H9 (cell line): ENCODE data around the gene SP110. TPM values are rescaled to one million over a fixed set of nuclear protein-coding genes. Genes with fewer than 3 reads are reported as not detected.

ENCODE experiments used
- DNase-seq: peaks from one replicate; pipeline ENCODE4 v3.0.0-alpha.2; 2017
- H2AFZ ChIP-seq: one replicate; pipeline ENCODE4 v1.6.1; 2013; ENCODE audit warnings: mild to moderate bottlenecking, low read length, control low read depth, moderate library complexity
- H2AK5ac ChIP-seq: 2 replicates; pipeline ENCODE4 v1.6.1; 2013; ENCODE audit warnings: low read length, control low read depth, mixed read lengths; ENCODE audit not compliant: insufficient read length
- H2BK120ac ChIP-seq: one replicate; pipeline ENCODE4 v1.6.1; 2013; ENCODE audit warnings: low read depth, mild to moderate bottlenecking, low read length, control low read depth, inconsistent platforms; ENCODE audit not compliant: poor library complexity, severe bottlenecking
- H2BK12ac ChIP-seq: 2 replicates; pipeline ENCODE4 v1.6.1; 2013; ENCODE audit warnings: low read length, control low read depth, mixed read lengths, low read depth; ENCODE audit not compliant: insufficient read length
- H2BK15ac ChIP-seq: 2 replicates; pipeline ENCODE4 v1.6.1; 2013; ENCODE audit warnings: low read depth, low read length, control low read depth
- H2BK20ac ChIP-seq: one replicate; pipeline ENCODE4 v1.6.1; 2013; ENCODE audit warnings: low read depth, mild to moderate bottlenecking, low read length, control low read depth, inconsistent platforms; ENCODE audit not compliant: poor library complexity, severe bottlenecking
- H2BK5ac ChIP-seq: 2 replicates; pipeline ENCODE4 v1.6.1; 2013; ENCODE audit warnings: low read length, control low read depth, mixed read lengths; ENCODE audit not compliant: insufficient read length
- H3K14ac ChIP-seq: 2 replicates; pipeline ENCODE4 v1.6.1; 2013; ENCODE audit warnings: low read length, control low read depth; ENCODE audit not compliant: insufficient read depth
- H3K18ac ChIP-seq: 2 replicates; pipeline ENCODE4 v1.6.1; 2013; ENCODE audit warnings: low read depth, mild to moderate bottlenecking, mixed read lengths, low read length, control low read depth; ENCODE audit not compliant: insufficient read length
- H3K23ac ChIP-seq: 2 replicates; pipeline ENCODE4 v1.6.1; 2013; ENCODE audit warnings: low read length, control low read depth, mixed read lengths, low read depth; ENCODE audit not compliant: insufficient read length
- H3K23me2 ChIP-seq: 2 replicates; pipeline ENCODE4 v1.6.1; 2013; ENCODE audit warnings: low read depth, mild to moderate bottlenecking, mixed read lengths, low read length, control low read depth; ENCODE audit not compliant: insufficient read length, poor library complexity, severe bottlenecking
- H3K27ac ChIP-seq: 2 replicates; pipeline ENCODE4 v1.5.1; 2013; ENCODE audit warnings: low read length, control low read depth, mixed read lengths, low read depth; ENCODE audit not compliant: insufficient read length
- H3K27me3 ChIP-seq: 2 replicates; pipeline ENCODE4 v1.6.1; 2013; ENCODE audit warnings: low read length, control low read depth, inconsistent platforms; ENCODE audit not compliant: insufficient read depth
- H3K4ac ChIP-seq: 2 replicates; pipeline ENCODE4 v1.6.1; 2013; ENCODE audit warnings: low read depth, mild to moderate bottlenecking, control low read depth, inconsistent platforms, low read length, moderate library complexity
- H3K4me1 ChIP-seq: 2 replicates; pipeline ENCODE4 v1.6.1; 2013; ENCODE audit warnings: low read length, control low read depth, inconsistent platforms; ENCODE audit not compliant: insufficient read depth
- H3K4me2 ChIP-seq: 2 replicates; pipeline ENCODE4 v1.6.1; 2013; ENCODE audit warnings: low read length, control low read depth, mixed read lengths; ENCODE audit not compliant: insufficient read length, insufficient read depth
- H3K56ac ChIP-seq: 2 replicates; pipeline ENCODE4 v1.6.1; 2013; ENCODE audit warnings: low read depth, mild to moderate bottlenecking, mixed read lengths, low read length, control low read depth; ENCODE audit not compliant: insufficient read length
- H3K79me1 ChIP-seq: 2 replicates; pipeline ENCODE4 v1.6.1; 2013; ENCODE audit warnings: low read depth, mild to moderate bottlenecking, moderate library complexity, low read length, control low read depth, inconsistent platforms; ENCODE audit not compliant: insufficient read depth, poor library complexity, severe bottlenecking
- H3K79me2 ChIP-seq: 2 replicates; pipeline ENCODE4 v1.6.1; 2013; ENCODE audit warnings: low read length, control low read depth, inconsistent platforms; ENCODE audit not compliant: insufficient read depth
- H3K9ac ChIP-seq: 2 replicates; pipeline ENCODE4 v1.6.1; 2013; ENCODE audit warnings: low read length, control low read depth, mixed read lengths; ENCODE audit not compliant: insufficient read length; ENCODE audit errors: extremely low read depth
- H3K9me3 ChIP-seq: one replicate; pipeline ENCODE4 v1.6.1; 2013; ENCODE audit warnings: low read depth, low read length, inconsistent platforms; ENCODE audit not compliant: control insufficient read depth
- H3T11ph ChIP-seq: one replicate; pipeline ENCODE4 v1.6.1; 2013; ENCODE audit warnings: mild to moderate bottlenecking, low read length, control low read depth, inconsistent platforms
- H4K20me1 ChIP-seq: one replicate; pipeline ENCODE4 v1.6.1; 2013; ENCODE audit not compliant: control insufficient read depth, insufficient read length, insufficient read depth
- H4K5ac ChIP-seq: 2 replicates; pipeline ENCODE4 v1.6.1; 2013; ENCODE audit warnings: low read depth, mild to moderate bottlenecking, mixed read lengths, low read length, control low read depth; ENCODE audit not compliant: insufficient read length
- H4K8ac ChIP-seq: replicated peaks from 2 replicates; pipeline ENCODE4 v1.6.1; 2013; ENCODE audit warnings: low read length, control low read depth, mixed read lengths, low read depth; ENCODE audit not compliant: insufficient read length
- H4K91ac ChIP-seq: 2 replicates; pipeline ENCODE4 v1.6.1; 2013; ENCODE audit warnings: low read depth, mild to moderate bottlenecking, moderate library complexity, mixed read lengths, low read length, control low read depth; ENCODE audit not compliant: insufficient read length
- H3K27ac Mint-ChIP-seq, 3 experiments: 2 replicates in 2 of 3; 3 replicates in 1 of 3; pipeline ENCODE4 v1.8.0; 2020 to 2021; ENCODE audit warnings: mixed read lengths in 3 of 3, mild to moderate bottlenecking in 1 of 3, moderate library complexity in 1 of 3
- H3K27me3 Mint-ChIP-seq: 2 replicates; pipeline ENCODE4 v1.8.0; 2021; ENCODE audit warnings: low read depth, mild to moderate bottlenecking, moderate library complexity, mixed read lengths
- H3K36me3 Mint-ChIP-seq, 3 experiments: 2 replicates in 2 of 3; 3 replicates in 1 of 3; pipeline ENCODE4 v1.8.0; 2020 to 2021; ENCODE audit warnings: low read depth in 3 of 3, mixed read lengths in 3 of 3; ENCODE audit not compliant: insufficient read depth in 1 of 3
- H3K4me1 Mint-ChIP-seq, 2 experiments: 2 replicates each; pipeline ENCODE4 v1.8.0; 2020; ENCODE audit warnings: mixed read lengths in 2 of 2
- H3K4me3 Mint-ChIP-seq, 2 experiments: 2 replicates in 1 of 2; 3 replicates in 1 of 2; pipeline ENCODE4 v1.8.0; 2020 to 2021; ENCODE audit warnings: mild to moderate bottlenecking in 2 of 2, mixed read lengths in 2 of 2, moderate library complexity in 1 of 2
- H3K9me3 Mint-ChIP-seq, 2 experiments: 2 replicates in 1 of 2; 3 replicates in 1 of 2; pipeline ENCODE4 v1.8.0; 2020; ENCODE audit warnings: mild to moderate bottlenecking in 2 of 2, mixed read lengths in 2 of 2, moderate library complexity in 1 of 2
- CTCF ChIP-seq: fragments of 200-600 bp; sonication (generic); conservative IDR thresholded peaks from 3 replicates; pipeline ENCODE4 v1.8.0; 2021; ENCODE audit warnings: antibody characterized with exemption, mild to moderate bottlenecking
- WGBS: extraction: QIAGEN DNeasy Blood & Tissue Kit; methylation state at CpG from one replicate; pipeline ENCODE4 v1.1.7; 2013; ENCODE audit warnings: missing lambda C conversion rate, low lambda C conversion rate, mixed read lengths; ENCODE audit not compliant: insufficient read length; ENCODE audit errors: extremely low coverage; 5-methylcytosine and 5-hydroxymethylcytosine counted together
- total RNA-seq: library from RNA; stranded (reverse); gene quantifications from 2 replicates; pipeline ENCODE4 v1.2.1, GENCODE V29; 2021

The SP110 gene
- total RNA-seq, 1 experiment from 2014 or later: 3.7 TPM

- Histone ChIP-seq H4K20me1 (no peaks in the 10 kb centered on the region), H3K27ac (no peak overlapping the region), H4K5ac (no peak overlapping the region), H3K56ac (no peak overlapping the region), H3K9ac (no peak overlapping the region), H3K27me3 (no peaks in the 10 kb centered on the region), H4K91ac (no peak overlapping the region), H3K79me1 (no peaks in the 10 kb centered on the region), H3K4me2 (peak overlapping the region; percentile 63), H2BK5ac (no peak overlapping the region), H4K8ac (no peak overlapping the region), H2AK5ac (no peak overlapping the region), H2AFZ (no peak overlapping the region), H3K18ac (no peak overlapping the region), H3T11ph (no peak overlapping the region), H3K14ac (no peak overlapping the region), H3K4ac (no peak overlapping the region), H2BK15ac (no peak overlapping the region), H3K4me1 (no peaks in the 10 kb centered on the region), H3K23ac (no peak overlapping the region), H2BK12ac (no peak overlapping the region), H2BK20ac (no peak overlapping the region), H3K23me2 (peaks cover 6% of the 10 kb centered on the region), H3K9me3 (no peaks in the 10 kb centered on the region), H3K79me2 (no peaks in the 10 kb centered on the region), H2BK120ac (no peak overlapping the region)
- H3K4me1 Mint-ChIP-seq: peaks cover 9 to 10% of the 10 kb centered on the region in 2 experiments
- H3K27ac Mint-ChIP-seq: no peak overlapping the region
- TF ChIP-seq CTCF: no peak
- DNase-seq: no peak
- H3K9me3 Mint-ChIP-seq: no peaks in the 10 kb centered on the region
- H3K36me3 Mint-ChIP-seq: peaks cover 0 to 9% (median 0%) of the 10 kb centered on the region in 3 experiments; a peak in 1 of 7 replicates
- H3K27me3 Mint-ChIP-seq: no peaks in the 10 kb centered on the region
- WGBS: no CpG with 5 or more reads among the region's 1 CpG
- H3K4me3 Mint-ChIP-seq: peak overlapping the region; percentile 67 to 83
These were observed 674 bp upstream of the SP110 start for GRCh38 chr2:230220347-230220969.
